Tibial nerve (tissue), 3 donors: ENCODE measurements around the gene SECTM1.

Experiments used
- CTCF ChIP-seq, 5 experiments: fragments of 200-600 bp in 3 of 5; fragments of 450-650 bp in 2 of 5; sonication (generic) in 3 of 5; IDR thresholded peaks; one replicate each; pipeline ENCODE4 v1.5.1; 2016 to 2019; ENCODE audit warnings: antibody characterized with exemption in 5 of 5, mild to moderate bottlenecking in 3 of 5, moderate library complexity in 2 of 5
- POLR2A ChIP-seq, 2 donors: fragments of 450-650 bp; IDR thresholded peaks; one replicate each; pipeline ENCODE4 v1.6.1; 2017; ENCODE audit warnings: antibody characterized with exemption in 2 of 2, mild to moderate bottlenecking in 2 of 2, moderate library complexity in 2 of 2

- no peak for TF ChIP-seq POLR2A (IDR thresholded peaks at IDR 0.05)
- no peak for TF ChIP-seq CTCF (IDR thresholded peaks at IDR 0.05)
Measured at GRCh38 chr17:82311971-82312370, 21.6 kb downstream of the SECTM1 start.
